WTC11 (cell line): ENCODE data around the gene PRPF40B. TPM values are rescaled to one million over a fixed set of nuclear protein-coding genes. Genes with fewer than 3 reads are reported as not detected.

Experiments used
- ATAC-seq: fragments of 200-7000 bp; cut with Tn5 transposase; 2 replicates; pipeline ENCODE4 v1.10.0; 2021; ENCODE audit warnings: mild to moderate bottlenecking, moderate library complexity
- CTCF ChIA-PET: fragments of 300-600 bp; sonication (Branson Sonifier 250); formaldehyde crosslinking; loops from one replicate; lab custom pipeline; 2021; ENCODE audit warnings: antibody characterized with exemption; lab: Charles Lee
- POLR2A ChIA-PET: fragments of 350-600 bp; sonication (Branson Sonifier 250); formaldehyde crosslinking; loops from one replicate; lab custom pipeline; 2021; ENCODE audit warnings: antibody characterized with exemption; lab: Charles Lee
- DNase-seq: peaks from one replicate; pipeline ENCODE4 v3.0.0; 2021; ENCODE audit warnings: low spot score
- H3K27ac Mint-ChIP-seq: 2 replicates; pipeline ENCODE4 v1.8.0; 2021; ENCODE audit warnings: mixed read lengths
- H3K27me3 Mint-ChIP-seq: 2 replicates; pipeline ENCODE4 v1.8.0; 2021; ENCODE audit warnings: low read depth, mild to moderate bottlenecking, moderate library complexity, mixed read lengths
- H3K36me3 Mint-ChIP-seq: 2 replicates; pipeline ENCODE4 v1.8.0; 2021; ENCODE audit warnings: mixed read lengths
- H3K4me1 Mint-ChIP-seq: 2 replicates; pipeline ENCODE4 v1.8.0; 2022; ENCODE audit warnings: mixed read lengths
- H3K4me3 Mint-ChIP-seq: 2 replicates; pipeline ENCODE4 v1.8.0; 2021; ENCODE audit warnings: mild to moderate bottlenecking, moderate library complexity, mixed read lengths
- H3K9me3 Mint-ChIP-seq: 2 replicates; pipeline ENCODE4 v1.8.0; 2021; ENCODE audit warnings: mixed read lengths
- ATF1 ChIP-seq: sonication (generic); formaldehyde crosslinking; IDR thresholded peaks from 2 replicates; pipeline ENCODE4 v1.8.1; 2023; ENCODE audit warnings: mild to moderate bottlenecking, moderate library complexity, missing genetic modification reagents
- CREM ChIP-seq: sonication (generic); formaldehyde crosslinking; IDR thresholded peaks from 2 replicates; pipeline ENCODE4 v1.8.1; 2022; ENCODE audit warnings: mild to moderate bottlenecking, missing genetic modification reagents, moderate library complexity
- E2F5 ChIP-seq: sonication (generic); formaldehyde crosslinking; IDR thresholded peaks from 2 replicates; pipeline ENCODE4 v1.8.1; 2022; ENCODE audit warnings: mild to moderate bottlenecking, moderate library complexity, missing genetic modification reagents
- EMX1 ChIP-seq: fragments of 250-450 bp; sonication (Bioruptor Pico); IDR thresholded peaks from 2 replicates; pipeline ENCODE4 v1.8.0; 2021; ENCODE audit warnings: mild to moderate bottlenecking
- ETV6 ChIP-seq: sonication (generic); formaldehyde crosslinking; IDR thresholded peaks from 2 replicates; pipeline ENCODE4 v1.8.1; 2022; ENCODE audit warnings: mild to moderate bottlenecking, missing genetic modification reagents
- FOXK1 ChIP-seq: sonication (generic); formaldehyde crosslinking; IDR thresholded peaks from 2 replicates; pipeline ENCODE4 v1.8.0; 2022; ENCODE audit warnings: mild to moderate bottlenecking, moderate library complexity, missing genetic modification reagents
- GABPB1 ChIP-seq: sonication (generic); formaldehyde crosslinking; IDR thresholded peaks from 2 replicates; pipeline ENCODE4 v1.8.1; 2023; ENCODE audit warnings: mild to moderate bottlenecking, missing genetic modification reagents
- GTF2I ChIP-seq: fragments of 250-450 bp; sonication (Bioruptor Pico); conservative IDR thresholded peaks from 2 replicates; pipeline ENCODE4 v1.4.0; 2021; ENCODE audit warnings: mild to moderate bottlenecking
- NR1H2 ChIP-seq: sonication (generic); formaldehyde crosslinking; IDR thresholded peaks from 2 replicates; pipeline ENCODE4 v1.9.0; 2021; ENCODE audit warnings: mild to moderate bottlenecking, moderate library complexity, missing genetic modification reagents
- SOX15 ChIP-seq: fragments of 250-450 bp; sonication (Bioruptor Pico); IDR thresholded peaks from 2 replicates; pipeline ENCODE4 v1.9.0; 2021; ENCODE audit warnings: mild to moderate bottlenecking
- TCF7 ChIP-seq: sonication (generic); formaldehyde crosslinking; IDR thresholded peaks from 2 replicates; pipeline ENCODE4 v1.8.0; 2022; ENCODE audit warnings: mild to moderate bottlenecking, low read depth, missing genetic modification reagents, moderate library complexity
- ZNF121 ChIP-seq: sonication (generic); formaldehyde crosslinking; IDR thresholded peaks from 2 replicates; pipeline ENCODE4 v1.8.0; 2023; ENCODE audit warnings: missing genetic modification reagents
- ZNF138 ChIP-seq: sonication (generic); formaldehyde crosslinking; conservative IDR thresholded peaks from 2 replicates; pipeline ENCODE4 v1.8.1; 2022; ENCODE audit warnings: mild to moderate bottlenecking, moderate library complexity, missing genetic modification reagents
- ZNF263 ChIP-seq: sonication (generic); formaldehyde crosslinking; IDR thresholded peaks from 2 replicates; pipeline ENCODE4 v1.8.1; 2022; ENCODE audit warnings: low read depth, mild to moderate bottlenecking, moderate library complexity, missing genetic modification reagents
- ZNF317 ChIP-seq: sonication (generic); formaldehyde crosslinking; IDR thresholded peaks from 2 replicates; pipeline ENCODE4 v1.8.1; 2023; ENCODE audit warnings: low read depth, mild to moderate bottlenecking, moderate library complexity, missing genetic modification reagents, borderline replicate concordance
- total RNA-seq: library from RNA; stranded (reverse); gene quantifications from 3 replicates; pipeline ENCODE4 v1.2.3, GENCODE V29; 2021
- TF ChIP-seq, protein P1 (sequence below): fragments of 250-450 bp; sonication (Bioruptor Pico); IDR thresholded peaks from 2 replicates; pipeline ENCODE4 v2.1.2; 2022; ENCODE audit warnings: mild to moderate bottlenecking, moderate library complexity
- TF ChIP-seq, protein P2 (sequence below): sonication (generic); formaldehyde crosslinking; IDR thresholded peaks from 2 replicates; pipeline ENCODE4 v1.8.1; 2022; ENCODE audit warnings: low read depth, mild to moderate bottlenecking, moderate library complexity, missing genetic modification reagents, borderline replicate concordance
- TF ChIP-seq, protein P3 (sequence below): sonication (generic); formaldehyde crosslinking; IDR thresholded peaks from 2 replicates; pipeline ENCODE4 v1.8.0; 2023; ENCODE audit warnings: missing genetic modification reagents, mild to moderate bottlenecking, borderline replicate concordance
- TF ChIP-seq, protein P4 (sequence below): sonication (generic); formaldehyde crosslinking; IDR thresholded peaks from 2 replicates; pipeline ENCODE4 v1.8.1; 2023; ENCODE audit warnings: mild to moderate bottlenecking, missing genetic modification reagents, moderate library complexity
- TF ChIP-seq, protein P5 (sequence below): fragments of 250-450 bp; sonication (Bioruptor Pico); IDR thresholded peaks from 2 replicates; pipeline ENCODE4 v1.8.0; 2021; ENCODE audit warnings: mild to moderate bottlenecking

Gene PRPF40B
- total RNA-seq, 1 experiment from 2014 or later: 46.0 TPM

DNA sequence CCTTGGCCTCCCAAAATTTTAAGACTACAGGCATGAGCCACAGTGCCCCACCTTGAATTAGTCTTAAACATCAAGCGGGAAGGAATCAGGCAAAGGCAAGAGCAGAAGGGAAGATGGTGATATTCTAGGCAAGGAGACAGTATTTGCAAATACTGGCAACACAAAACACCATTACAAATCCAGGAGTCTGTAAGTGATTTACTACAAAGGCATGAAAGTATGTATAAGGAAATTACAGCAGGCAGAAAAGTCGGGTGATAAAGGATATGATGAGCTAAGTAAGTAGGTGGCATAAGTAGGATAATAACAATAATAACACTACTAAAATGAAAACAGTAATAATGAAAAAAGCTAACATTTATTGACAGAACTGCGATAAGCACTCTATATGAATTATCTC lies 55.4 kb downstream of the PRPF40B start:
- CTCF ChIA-PET: interaction anchor here (1.5 to 5.2 kb wide), 2 partner anchors 55 to 63 kb away, joined by 6 to 18 read pairs; partner anchors contain the start of genes PRPF40B and TMBIM6
- no peak overlapping the region for H3K27ac Mint-ChIP-seq

More for the DNA sequence above, 55.4 kb downstream of the PRPF40B start:
- TF ChIP-seq NR1H2 (CRISPR knock-in tag) (no peak), FOXK1 (no peak), ZNF121 (CRISPR knock-in tag) (no peak), TCF7 (CRISPR knock-in tag) (no peak), GABPB1 (CRISPR knock-in tag) (no peak), ZNF138 (CRISPR knock-in tag) (no peak), CREM (CRISPR knock-in tag) (no peak), ATF1 (no peak), EMX1 (CRISPR knock-in tag) (no peak), E2F5 (CRISPR knock-in tag) (no peak), SOX15 (no peak), ZNF263 (CRISPR knock-in tag) (no peak), ETV6 (CRISPR knock-in tag) (no peak), ZNF317 (CRISPR knock-in tag) (no peak), GTF2I (CRISPR knock-in tag) (no peak)
- TF ChIP-seq, protein P1, sequence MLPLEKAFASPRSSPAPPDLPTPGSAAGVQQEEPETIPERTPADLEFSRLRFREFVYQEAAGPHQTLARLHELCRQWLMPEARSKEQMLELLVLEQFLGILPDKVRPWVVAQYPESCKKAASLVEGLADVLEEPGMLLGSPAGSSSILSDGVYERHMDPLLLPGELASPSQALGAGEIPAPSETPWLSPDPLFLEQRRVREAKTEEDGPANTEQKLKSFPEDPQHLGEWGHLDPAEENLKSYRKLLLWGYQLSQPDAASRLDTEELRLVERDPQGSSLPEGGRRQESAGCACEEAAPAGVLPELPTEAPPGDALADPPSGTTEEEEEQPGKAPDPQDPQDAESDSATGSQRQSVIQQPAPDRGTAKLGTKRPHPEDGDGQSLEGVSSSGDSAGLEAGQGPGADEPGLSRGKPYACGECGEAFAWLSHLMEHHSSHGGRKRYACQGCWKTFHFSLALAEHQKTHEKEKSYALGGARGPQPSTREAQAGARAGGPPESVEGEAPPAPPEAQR: no peak
- TF ChIP-seq, protein P2, sequence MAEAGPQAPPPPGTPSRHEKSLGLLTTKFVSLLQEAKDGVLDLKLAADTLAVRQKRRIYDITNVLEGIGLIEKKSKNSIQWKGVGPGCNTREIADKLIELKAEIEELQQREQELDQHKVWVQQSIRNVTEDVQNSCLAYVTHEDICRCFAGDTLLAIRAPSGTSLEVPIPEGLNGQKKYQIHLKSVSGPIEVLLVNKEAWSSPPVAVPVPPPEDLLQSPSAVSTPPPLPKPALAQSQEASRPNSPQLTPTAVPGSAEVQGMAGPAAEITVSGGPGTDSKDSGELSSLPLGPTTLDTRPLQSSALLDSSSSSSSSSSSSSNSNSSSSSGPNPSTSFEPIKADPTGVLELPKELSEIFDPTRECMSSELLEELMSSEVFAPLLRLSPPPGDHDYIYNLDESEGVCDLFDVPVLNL (CRISPR knock-in tag): no peak
- TF ChIP-seq, protein P3, sequence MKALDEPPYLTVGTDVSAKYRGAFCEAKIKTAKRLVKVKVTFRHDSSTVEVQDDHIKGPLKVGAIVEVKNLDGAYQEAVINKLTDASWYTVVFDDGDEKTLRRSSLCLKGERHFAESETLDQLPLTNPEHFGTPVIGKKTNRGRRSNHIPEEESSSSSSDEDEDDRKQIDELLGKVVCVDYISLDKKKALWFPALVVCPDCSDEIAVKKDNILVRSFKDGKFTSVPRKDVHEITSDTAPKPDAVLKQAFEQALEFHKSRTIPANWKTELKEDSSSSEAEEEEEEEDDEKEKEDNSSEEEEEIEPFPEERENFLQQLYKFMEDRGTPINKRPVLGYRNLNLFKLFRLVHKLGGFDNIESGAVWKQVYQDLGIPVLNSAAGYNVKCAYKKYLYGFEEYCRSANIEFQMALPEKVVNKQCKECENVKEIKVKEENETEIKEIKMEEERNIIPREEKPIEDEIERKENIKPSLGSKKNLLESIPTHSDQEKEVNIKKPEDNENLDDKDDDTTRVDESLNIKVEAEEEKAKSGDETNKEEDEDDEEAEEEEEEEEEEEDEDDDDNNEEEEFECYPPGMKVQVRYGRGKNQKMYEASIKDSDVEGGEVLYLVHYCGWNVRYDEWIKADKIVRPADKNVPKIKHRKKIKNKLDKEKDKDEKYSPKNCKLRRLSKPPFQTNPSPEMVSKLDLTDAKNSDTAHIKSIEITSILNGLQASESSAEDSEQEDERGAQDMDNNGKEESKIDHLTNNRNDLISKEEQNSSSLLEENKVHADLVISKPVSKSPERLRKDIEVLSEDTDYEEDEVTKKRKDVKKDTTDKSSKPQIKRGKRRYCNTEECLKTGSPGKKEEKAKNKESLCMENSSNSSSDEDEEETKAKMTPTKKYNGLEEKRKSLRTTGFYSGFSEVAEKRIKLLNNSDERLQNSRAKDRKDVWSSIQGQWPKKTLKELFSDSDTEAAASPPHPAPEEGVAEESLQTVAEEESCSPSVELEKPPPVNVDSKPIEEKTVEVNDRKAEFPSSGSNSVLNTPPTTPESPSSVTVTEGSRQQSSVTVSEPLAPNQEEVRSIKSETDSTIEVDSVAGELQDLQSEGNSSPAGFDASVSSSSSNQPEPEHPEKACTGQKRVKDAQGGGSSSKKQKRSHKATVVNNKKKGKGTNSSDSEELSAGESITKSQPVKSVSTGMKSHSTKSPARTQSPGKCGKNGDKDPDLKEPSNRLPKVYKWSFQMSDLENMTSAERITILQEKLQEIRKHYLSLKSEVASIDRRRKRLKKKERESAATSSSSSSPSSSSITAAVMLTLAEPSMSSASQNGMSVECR (CRISPR knock-in tag): no peak
- TF ChIP-seq, protein P4, sequence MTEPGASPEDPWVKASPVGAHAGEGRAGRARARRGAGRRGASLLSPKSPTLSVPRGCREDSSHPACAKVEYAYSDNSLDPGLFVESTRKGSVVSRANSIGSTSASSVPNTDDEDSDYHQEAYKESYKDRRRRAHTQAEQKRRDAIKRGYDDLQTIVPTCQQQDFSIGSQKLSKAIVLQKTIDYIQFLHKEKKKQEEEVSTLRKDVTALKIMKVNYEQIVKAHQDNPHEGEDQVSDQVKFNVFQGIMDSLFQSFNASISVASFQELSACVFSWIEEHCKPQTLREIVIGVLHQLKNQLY (CRISPR knock-in tag): no peak
- TF ChIP-seq, protein P5, sequence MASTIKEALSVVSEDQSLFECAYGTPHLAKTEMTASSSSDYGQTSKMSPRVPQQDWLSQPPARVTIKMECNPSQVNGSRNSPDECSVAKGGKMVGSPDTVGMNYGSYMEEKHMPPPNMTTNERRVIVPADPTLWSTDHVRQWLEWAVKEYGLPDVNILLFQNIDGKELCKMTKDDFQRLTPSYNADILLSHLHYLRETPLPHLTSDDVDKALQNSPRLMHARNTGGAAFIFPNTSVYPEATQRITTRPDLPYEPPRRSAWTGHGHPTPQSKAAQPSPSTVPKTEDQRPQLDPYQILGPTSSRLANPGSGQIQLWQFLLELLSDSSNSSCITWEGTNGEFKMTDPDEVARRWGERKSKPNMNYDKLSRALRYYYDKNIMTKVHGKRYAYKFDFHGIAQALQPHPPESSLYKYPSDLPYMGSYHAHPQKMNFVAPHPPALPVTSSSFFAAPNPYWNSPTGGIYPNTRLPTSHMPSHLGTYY (CRISPR knock-in tag): no peak
- POLR2A ChIA-PET: no interaction called here
- no peaks in the 10 kb centered on the region for H3K9me3 Mint-ChIP-seq
- no peaks in the 10 kb centered on the region for H3K36me3 Mint-ChIP-seq
- ATAC-seq (no peak), DNase-seq (no peak)
- no peak overlapping the region for H3K4me3 Mint-ChIP-seq
- no peaks in the 10 kb centered on the region for H3K27me3 Mint-ChIP-seq
- H3K4me1 Mint-ChIP-seq: peaks cover 16% of the 10 kb centered on the region
